GM21515 (cell line): ENCODE data around the gene LILRB2.
"Not testable (repeated sequence)": the region's sequence is repeated elsewhere in the genome, so short reads cannot be mapped to it uniquely, and the experiment has no call there.

Experiments
- ATAC-seq: cut with Tn5 transposase; IDR thresholded peaks from one replicate; pipeline ENCODE4 v1.9.1; 2021; ENCODE audit not compliant: unreplicated experiment

Gene LILRB2

DNA sequence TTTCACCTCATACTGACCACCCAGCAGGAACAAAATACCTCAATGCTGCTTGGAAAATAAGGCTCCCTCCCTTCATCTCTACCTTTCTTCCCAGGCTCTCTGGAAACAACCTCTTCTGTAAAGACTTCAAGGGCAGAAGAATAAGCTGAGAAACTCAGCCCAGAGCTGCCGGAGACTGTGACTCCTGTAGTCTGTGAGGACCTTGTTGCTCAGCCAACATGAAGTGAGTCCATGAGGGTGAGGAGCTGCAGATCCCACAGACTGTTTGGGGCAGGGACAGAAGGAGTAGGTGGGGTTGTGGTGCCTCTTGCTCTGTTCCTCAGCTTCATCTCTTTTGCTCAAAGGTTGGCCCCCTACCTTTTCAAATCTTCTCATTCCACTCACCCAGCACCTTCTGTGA lies 24.2 kb upstream of the LILRB2 start:
- no peak for ATAC-seq

GRCh38 chr19:54302257-54302656 lies 21.3 kb upstream of the LILRB2 start:
- no peak for ATAC-seq

DNA sequence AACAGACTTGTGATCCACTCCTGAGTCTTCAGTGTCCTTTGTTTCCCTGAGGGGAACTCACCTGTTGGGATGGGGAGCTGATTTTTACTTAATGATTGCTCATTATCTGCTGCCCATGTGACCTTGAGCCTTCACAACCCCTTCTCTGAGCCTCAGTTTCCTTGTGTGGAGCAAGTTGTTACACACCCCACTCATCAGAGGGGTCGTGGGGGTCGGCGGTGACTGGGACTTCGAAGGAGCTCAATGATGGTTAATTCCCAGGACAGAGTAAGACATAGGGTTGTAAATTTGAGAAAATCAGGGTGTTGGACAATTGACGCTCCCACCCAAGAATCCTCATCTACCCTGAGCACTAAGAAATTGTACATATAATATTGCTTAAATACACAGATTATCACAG lies 18.6 kb upstream of the LILRB2 start:
- no peak for ATAC-seq

- no peak for ATAC-seq
These were observed 18.2 kb upstream of the LILRB2 start for GRCh38 chr19:54299126-54299498.

- ATAC-seq: no peak
These were observed 17.6 kb upstream of the LILRB2 start for GRCh38 chr19:54298357-54299125.

DNA sequence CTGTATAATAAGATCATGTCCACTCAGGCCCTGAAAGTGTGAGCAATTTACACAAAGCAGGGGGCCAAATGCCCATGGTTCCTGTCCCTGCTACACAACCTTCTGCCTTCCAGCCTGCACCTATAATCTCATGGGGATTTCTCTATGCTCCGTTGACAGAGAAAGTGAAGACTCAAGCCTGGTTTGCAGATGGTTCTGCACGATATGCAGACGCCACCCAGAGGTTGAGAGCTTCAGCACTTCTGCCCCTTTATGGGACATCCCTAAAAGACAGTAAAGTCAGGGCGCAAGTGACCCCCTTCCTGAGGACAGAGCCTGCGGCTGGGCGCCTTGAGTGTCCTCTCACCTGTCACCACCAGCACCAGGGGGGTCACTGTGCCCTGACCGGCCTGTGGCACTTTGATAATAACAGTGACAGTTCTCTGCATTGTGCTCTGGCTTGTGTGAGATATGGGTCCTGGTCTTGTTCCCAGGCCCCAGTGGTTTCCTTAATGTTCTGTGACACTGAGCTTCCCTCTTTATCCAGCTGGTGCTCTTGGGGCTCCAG lies 16.9 kb upstream of the LILRB2 start:
- no peak for ATAC-seq

- ATAC-seq: no peak
These were observed 13.6 kb upstream of the LILRB2 start for GRCh38 chr19:54294539-54294938.

GRCh38 chr19:54289160-54289559 lies 8.2 kb upstream of the LILRB2 start:
- not testable (repeated sequence) for ATAC-seq

GRCh38 chr19:54287456-54287855 lies 6.5 kb upstream of the LILRB2 start:
- no peak for ATAC-seq

GRCh38 chr19:54286283-54286682 lies 5.4 kb upstream of the LILRB2 start:
- ATAC-seq: not testable (repeated sequence)

DNA sequence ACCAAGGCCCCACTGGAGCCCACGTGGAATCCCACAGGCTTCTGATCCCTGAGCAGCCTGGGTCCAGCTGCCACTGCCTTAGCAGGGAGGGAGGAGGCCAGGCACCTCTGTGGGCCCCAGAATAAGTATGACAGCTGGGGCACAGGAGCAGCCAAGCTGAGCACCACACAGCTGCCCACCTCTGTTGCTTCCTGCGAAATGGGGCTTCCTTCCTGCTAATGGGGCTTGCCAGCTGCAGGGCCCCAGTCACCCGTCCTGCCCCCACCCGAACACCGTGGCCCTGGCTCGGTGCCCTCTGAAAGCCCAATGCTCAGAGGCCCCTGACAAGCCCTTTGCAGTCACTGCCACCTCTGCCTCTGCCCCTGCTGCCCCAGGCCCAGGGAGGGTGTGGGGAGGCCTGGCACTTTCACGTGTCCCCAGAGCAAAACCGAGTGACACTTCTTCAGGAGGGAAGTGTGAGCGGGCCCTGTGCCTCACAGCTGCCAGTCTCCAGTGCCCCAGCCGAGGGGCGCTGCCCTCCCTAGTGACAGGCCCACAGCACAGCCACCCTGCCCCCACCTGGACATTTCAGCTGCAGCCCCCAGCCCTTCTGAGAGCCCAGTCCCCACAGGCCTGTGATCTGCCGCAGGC lies 4.6 kb upstream of the LILRB2 start:
- not testable (repeated sequence) for ATAC-seq

DNA sequence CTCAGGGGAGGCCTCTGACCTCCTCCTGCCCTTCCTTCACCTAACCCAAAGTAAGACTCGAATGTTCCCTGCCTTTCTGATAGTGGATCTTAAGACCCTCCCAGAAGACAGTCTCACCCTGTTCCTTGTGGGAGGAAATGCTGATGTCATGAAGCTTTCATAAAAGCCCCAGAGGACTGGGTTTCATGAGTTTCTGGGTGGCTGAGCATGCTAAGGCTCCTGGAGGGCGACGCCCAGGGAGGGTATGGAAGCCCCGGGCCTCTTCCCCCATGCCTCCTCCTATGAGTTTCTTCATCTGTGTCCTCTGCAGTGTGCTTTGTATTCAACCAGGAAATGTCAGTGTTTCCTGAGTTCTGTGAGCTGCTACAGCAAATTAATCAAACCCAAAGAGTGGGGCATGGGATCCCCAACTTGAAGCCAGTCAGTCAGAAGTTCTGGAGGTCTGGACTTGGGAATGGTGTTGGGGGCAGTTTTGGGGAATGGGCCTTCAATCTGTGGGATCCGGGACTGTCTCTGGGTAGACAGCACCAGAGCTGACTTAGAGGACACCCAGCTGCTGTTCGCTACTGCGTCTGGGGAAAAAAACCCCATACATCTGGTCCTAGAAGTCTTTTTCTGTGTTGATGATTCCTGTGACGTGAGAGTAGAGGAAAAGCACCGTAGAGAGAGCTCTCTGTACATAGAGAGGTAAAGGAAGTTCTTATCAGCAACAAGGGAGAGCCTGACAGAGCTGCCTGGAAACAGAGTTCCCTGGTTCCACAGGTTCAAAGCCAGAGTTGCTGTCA lies 2.0 kb upstream of the LILRB2 start:
- no peak for ATAC-seq

- not testable (repeated sequence) for ATAC-seq
These were observed 792 bp upstream of the LILRB2 start for GRCh38 chr19:54281729-54282075.

DNA sequence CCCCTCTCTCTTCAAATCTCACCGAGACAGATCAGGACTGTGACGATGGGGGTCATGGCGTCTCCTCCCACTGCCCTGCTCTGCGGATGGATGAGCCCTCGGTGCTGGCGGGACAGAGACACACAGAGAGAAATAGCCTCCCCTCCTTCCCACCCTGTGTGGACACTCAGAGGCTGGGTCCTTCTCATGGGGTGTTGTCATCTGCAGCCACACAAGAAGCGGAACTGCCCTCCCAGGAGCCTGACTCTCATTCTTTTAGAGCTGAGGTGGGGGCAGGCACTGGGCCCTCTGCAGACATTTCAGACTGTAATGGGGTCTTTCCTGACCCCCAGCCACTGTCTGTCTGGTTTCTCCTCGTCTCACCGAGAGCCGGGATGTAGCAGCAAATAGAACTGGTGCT lies 469 bp downstream of the LILRB2 start:
- not testable (repeated sequence) for ATAC-seq

DNA sequence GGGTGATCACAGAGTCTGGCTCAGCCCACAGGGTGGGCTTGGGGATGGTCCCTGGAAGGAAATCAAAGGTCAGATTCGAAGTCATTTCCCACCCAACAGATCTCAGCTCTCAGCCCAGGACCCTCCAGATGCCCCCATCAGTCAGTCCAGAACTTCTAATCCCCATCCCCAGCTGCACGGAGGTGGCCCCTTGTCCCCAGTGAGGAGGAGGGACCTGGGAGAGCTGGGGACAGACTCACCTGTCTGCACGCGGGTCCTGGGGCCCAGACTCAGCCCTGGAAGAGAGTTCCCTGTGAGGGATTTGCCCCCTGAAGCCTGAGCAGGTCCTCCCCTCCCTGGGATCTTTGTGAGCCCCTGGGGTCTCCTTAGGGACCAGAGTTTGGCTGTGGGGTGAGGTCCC lies 885 bp downstream of the LILRB2 start:
- not testable (repeated sequence) for ATAC-seq

DNA sequence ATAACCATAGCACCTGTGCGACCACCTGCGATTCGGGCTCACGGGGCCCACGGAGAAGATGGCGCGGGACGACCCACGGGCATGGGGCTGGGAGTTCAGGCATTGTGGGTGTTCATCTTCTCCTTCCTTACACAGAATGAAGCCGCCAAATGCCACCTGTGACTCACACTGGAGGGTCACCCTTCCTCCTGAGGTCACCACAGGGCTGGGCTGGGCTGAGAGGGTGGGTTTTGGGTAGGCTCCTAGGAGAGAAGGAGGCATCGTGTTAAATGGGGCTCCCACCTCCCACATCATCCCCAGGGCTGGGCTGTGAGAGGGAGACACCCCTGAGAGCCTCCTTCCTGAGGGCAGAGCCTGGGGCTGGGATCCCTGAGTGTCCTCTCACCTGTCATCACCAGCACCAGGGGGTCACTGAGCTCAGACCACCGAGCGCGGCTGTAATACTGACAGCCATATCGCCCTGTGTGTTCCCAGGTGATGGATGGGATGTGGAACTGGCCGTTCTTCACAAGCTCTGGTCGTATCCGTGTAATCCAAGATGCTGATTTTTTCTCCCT lies 1.4 kb downstream of the LILRB2 start:
- no peak for ATAC-seq

GRCh38 chr19:54278571-54279195 lies 2.2 kb downstream of the LILRB2 start:
- ATAC-seq: not testable (repeated sequence)

DNA sequence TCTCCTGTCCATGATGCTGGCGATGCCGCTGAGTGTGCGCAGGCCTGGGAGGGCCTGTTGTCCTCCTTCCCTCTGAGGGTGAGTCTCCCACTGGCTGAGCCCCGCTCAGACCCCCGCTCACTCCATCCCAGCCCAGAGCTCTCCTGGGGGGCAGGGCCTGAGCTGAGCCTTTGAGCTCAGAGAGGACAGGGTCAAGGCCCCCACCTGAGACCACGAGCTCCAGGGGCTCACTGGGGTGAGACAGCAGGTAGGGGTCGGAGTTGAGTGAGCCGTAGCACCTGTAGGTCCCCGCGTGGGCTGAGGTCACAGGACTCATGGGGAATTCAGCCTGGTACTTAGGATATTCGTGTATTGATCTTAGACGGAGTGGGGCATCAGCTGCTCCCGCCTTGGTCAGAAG lies 2.9 kb downstream of the LILRB2 start:
- ATAC-seq: not testable (repeated sequence)

DNA sequence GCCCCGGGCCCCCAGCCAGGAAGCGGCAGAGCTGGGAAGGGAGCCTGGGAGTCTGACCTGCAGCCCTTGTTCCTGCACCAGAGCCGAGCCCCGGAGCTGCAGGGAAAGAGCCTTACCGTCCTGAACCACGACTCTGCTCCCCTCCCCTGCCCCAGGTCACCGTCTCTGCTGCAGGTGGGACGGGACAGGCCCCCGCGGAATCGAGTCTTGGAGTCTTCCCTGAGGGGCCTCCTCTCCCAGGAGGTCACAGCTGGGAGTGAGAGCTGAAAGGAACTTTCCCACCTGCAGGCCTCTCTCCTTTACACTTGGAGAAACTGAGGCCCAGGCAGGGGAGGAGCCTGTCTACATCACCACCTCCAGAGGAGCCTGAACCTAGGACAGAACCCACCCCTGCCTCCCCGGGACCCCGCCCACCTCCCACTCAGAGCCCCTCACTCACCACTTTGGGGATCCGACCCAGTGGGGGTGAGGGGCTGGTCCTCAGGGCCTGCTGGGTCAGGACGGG lies 3.7 kb downstream of the LILRB2 start:
- not testable (repeated sequence) for ATAC-seq

GRCh38 chr19:54275951-54276350 lies 5.0 kb downstream of the LILRB2 start:
- no peak for ATAC-seq

- not testable (repeated sequence) for ATAC-seq
These were observed 6.4 kb downstream of the LILRB2 start for GRCh38 chr19:54274516-54274915.
